GM19035 (cell line): Measurements from ENCODE around the gene BRSK1.
"Not testable (repeated sequence)": the region's sequence is repeated elsewhere in the genome, so short reads cannot be mapped to it uniquely, and the experiment has no call there.

Experiments
- ATAC-seq: cut with Tn5 transposase; IDR thresholded peaks from one replicate; pipeline ENCODE4 v1.9.1; 2021; ENCODE audit not compliant: unreplicated experiment

BRSK1 gene

DNA sequence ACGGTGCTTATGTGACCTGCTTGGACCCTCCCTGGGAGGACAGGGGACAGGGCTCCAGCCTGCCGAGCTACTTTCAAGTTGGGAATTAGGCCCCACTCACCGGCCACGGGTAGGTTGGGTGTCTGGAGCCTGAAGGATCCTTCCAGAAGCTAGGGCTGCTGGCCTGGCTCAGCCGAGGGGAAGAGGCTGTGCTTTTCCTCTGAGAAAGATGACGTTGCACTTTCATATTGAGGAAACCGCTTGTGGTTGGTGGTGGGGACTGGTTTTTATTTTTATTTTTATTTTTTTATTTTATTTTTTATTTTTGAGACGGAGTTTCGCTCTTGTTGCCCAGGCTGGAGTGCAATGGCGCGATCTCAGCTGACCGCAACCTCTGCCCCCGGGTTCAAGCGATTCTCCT is 41.4 kb downstream of the BRSK1 start, which contains the start of gene TMEM150B:
Gene TMEM150B (minus strand): TSS at position 170 of the 400 bp plus-strand sequence. CDS start 4,305 bp downstream, outside the sequence.
- no peak for ATAC-seq

DNA sequence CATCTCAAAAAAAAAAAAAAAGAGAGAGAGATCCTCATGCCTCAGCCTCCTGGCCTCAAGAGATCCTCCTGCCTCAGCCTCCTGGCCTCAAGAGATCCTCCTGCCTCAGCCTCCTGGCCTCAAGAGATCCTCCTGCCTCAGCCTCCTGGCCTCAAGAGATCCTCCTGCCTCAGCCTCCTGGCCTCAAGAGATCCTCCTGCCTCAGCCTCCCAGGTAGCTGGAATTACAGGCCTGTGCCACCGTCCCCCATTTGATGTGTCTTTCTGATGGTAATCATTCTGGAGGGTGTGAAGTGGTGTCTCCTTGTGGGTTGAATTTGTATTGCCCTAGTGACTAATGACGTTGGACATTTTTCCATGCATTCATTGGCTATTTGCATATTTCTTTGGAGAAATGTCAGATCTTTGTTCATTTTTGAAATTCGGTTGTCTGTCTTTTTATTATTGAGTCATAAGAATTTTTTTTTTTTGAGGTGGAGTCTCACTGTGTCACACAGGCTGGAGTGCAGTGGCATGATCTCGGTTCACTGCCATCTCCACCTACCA is 45.0 kb downstream of the BRSK1 start:
- not testable (repeated sequence) for ATAC-seq

DNA sequence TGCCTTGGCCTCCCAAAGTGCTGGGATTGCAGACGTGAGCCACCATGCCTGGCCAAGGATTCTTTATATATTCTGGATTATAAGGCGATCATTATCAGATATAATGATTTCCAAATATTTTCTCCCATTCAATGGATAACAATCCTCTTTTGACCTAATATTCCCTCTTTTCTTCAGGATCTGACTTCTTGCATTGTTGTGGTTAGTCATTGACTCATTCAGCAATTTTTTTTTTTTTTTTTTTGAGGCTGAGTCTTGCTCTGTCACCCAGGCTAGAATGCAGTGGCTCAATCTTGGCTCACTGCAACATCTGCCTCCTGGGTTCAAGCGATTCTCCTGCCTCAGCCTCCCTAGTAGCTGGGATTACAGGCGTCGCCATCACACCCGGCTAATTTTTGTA is 46.0 kb downstream of the BRSK1 start:
- ATAC-seq = not testable (repeated sequence)

DNA sequence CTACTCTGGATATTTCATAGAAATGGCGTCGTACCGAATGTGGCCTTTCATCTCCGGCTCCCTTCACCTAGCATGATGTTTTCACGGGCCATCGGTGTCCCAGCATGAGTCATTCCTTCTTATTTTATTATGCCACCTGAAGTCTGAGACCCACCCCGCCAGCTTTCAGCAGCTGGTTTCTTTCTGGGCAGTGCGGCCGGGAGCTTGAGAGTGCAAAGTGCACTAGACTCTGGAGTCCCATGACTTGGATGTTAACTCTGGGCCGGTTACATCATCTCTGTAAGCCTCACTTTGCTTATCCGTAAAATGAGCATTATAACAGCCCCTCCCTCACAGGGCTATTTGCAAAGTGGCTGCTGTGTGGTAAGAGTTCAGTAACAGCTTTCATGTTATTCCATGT is 50.1 kb downstream of the BRSK1 start:
- no peak for ATAC-seq

DNA sequence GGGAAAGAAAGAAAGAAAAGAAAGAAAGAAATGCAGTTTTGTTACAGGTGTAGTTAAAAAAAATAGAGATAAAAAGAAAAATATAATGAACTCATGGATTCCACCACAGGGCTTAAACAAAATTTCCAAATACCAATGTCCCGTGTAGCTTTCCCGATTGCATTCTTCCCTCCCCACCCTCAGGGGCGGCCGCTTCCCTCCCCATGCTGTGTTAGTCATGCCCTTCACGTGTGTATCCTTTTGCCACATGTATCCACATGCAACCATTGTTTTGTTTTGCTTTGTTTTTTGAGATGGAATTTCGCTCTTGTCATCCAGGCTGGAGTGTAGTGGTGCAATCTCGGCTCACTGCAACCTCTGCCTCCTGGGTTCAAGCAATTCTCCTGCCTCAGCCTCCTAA is 52.3 kb downstream of the BRSK1 start:
- ATAC-seq = no peak

DNA sequence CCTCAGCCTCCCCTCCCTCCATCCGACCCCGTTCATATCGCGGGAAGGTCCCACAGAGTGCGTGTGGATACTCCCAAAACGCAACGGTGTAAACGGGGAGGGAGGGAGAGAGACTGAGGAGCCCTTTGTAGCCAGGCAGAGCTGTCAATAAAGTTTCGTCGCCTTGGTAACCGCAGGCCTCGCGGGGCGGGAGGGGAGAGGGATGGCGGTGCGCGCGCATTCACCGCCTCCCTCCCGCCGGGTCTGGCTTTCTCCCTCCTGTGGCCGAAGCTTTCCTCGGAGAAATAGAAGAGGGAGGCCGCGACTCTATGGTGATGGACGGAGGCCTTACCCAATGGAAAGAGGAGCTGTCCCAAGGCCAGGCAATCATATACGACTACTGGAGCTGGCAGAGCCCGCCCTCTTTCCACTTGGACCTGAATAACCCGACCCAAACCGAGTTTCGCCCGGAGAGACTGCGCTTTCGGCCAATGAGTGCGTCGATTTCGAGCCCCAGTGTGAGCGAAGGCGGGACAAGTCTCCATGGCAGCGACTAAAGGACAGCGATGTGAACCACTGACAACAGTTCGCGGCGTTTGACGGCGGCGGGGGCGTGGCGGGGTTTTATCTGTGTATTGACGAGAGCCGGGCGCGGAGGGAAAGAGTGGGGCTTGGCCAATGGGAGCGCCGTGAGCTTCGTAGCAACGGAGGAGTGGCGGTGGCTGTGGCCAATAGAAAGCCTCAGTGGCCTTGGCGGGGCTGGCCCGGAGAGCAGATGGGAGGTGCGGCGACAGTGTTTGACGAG is 55.5 kb downstream of the BRSK1 start, which contains the start of gene KMT5C:
Gene KMT5C (plus strand): TSS at position 772 of the 784 bp plus-strand sequence. CDS start 2,061 bp downstream, outside the sequence.
- ATAC-seq = peak; percentile 82

DNA sequence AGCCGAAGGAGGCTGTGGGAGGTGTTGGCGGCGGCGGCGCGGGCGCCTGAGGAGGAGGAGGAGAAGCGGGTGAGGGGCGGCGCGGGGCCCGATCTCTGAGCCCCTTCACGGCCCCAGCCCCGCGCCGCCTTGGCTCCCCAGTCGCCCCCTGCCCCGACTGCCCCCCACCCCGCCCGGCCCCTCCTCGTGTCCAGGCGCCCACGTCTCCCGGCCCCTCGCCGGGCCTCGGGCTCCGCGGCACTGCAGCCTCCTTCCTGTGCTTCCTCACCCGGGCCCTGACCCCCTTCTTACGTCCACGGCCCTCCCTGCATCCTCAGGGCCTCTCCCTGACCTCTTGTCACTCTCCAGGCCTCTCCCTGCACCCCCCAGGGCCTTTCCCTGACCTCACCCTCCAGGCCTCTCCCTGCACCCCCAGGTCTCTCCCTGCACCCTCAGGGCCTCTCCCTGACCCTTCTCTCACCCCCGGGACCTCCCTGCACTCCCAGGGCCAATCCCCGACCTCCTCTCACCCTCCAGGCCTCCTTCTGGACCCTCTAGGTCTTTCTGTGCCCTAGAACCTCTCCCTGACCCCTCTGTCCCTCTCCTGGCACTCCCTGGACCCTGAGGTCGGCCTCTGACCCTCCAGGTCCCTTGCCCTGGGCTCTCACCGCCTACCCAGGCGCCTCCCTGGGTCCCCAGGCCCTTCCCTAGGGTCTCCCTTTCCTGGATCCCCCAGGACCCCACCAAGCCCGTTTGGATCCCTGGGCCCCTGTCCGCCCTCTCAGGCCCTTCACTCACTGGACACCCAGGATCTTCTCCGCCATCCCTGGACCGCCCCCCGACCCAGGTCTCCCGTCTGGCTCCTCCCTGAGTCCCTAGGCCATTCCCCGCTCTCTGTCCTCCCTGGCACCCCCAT is 56.3 kb downstream of the BRSK1 start:
- no peak for ATAC-seq

DNA sequence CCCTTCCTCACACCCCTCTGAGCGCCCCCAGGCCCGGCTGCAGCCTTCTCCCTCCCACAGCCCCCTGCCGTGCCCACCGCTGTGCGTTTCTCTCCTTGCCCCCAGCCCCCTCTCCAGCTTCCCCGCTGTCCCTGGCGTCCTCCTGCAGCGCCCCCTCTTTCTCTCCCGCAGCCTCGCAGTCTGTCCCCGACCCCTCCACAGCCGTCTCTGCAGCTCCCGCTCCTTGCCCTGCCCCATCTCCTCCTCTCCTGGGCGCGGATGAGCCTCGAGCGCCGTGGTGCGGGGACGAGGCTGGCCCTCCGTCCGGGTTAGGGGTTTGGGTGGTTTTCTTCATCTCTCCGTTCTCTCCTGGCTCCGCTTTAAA is 57.0 kb downstream of the BRSK1 start:
- ATAC-seq = no peak

DNA sequence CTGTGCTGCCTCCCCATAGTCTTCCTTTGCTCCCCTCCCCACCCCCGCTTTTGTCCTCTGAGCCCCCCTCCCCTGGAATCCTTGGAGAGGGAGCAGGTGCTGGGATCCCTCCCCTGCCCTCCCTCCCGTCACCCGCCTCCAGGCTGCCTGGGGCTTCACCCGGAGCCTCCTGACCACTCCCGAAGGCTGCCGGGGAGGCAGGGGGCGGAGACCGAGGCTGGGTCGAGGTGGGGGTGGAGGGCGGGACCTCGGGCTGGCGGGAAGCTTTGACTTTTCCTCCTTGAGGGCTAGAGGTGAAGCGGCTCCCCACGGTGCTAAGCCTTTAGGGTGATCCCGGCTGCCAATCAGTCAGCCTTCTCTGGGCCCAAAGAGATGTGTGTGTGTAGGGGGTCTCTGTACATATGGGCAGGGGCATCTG is 57.4 kb downstream of the BRSK1 start:
- no peak for ATAC-seq

DNA sequence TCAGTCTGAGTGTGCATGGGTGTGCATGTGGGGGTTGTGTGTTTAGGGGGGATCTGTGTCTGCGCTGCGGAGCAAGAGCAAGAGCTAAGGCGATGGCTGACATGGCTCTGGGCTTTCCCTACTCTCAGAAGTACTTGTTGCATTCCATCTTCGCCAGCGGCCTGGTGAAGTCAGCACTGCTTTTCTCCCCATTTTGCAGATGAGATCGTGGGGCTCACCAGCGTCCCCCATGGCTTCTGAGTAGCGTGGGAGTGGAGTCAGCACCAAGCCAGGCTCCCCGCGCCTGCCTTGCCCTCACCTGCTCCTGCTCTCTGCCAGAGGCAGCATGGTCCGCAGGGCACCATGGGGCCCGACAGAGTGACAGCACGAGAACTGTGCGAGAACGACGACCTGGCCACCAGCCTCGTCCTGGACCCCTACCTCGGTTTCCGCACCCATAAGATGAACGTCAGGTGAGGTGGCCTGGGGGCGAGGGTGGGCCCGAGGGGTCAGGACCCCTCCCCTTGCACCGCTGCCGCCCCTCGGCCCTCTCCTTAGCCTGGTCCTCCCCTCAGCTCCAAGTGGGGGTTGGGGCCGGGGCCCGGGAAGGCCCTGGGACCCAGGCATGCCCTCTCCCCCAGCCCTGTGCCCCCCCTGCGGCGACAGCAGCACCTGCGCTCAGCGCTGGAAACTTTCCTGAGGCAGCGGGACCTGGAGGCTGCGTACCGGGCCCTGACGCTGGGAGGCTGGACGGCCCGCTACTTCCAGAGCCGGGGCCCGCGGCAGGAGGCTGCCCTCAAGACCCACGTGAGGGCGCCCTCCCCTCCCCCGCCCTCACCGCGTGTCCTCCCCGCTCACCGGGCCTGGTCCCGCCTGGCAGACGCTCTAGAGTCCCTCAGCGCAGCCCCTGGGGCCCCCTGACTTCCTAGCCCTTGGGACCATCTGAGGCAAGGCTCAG is 58.1 kb downstream of the BRSK1 start:
- no peak for ATAC-seq

DNA sequence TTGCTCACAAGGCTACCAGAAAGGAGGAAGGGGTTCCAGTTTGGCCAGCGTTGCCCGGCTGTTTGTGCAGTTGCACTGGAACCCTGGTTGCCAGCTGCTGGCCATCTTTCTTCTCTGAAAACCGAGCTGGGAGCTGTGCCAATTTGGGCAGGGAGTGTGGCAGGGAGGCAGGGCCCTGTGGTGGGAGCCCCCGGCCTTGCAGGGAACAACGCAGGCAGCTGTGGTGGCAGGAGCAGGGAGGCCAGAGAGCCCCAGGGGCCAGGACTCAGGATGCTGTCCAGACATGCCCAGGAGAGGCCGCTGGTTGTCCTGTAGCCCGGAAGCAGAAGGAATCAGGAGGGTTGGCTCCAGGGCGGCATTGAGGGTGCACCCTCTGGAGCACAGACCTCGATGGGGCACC is 60.6 kb downstream of the BRSK1 start:
- ATAC-seq = no peak

DNA sequence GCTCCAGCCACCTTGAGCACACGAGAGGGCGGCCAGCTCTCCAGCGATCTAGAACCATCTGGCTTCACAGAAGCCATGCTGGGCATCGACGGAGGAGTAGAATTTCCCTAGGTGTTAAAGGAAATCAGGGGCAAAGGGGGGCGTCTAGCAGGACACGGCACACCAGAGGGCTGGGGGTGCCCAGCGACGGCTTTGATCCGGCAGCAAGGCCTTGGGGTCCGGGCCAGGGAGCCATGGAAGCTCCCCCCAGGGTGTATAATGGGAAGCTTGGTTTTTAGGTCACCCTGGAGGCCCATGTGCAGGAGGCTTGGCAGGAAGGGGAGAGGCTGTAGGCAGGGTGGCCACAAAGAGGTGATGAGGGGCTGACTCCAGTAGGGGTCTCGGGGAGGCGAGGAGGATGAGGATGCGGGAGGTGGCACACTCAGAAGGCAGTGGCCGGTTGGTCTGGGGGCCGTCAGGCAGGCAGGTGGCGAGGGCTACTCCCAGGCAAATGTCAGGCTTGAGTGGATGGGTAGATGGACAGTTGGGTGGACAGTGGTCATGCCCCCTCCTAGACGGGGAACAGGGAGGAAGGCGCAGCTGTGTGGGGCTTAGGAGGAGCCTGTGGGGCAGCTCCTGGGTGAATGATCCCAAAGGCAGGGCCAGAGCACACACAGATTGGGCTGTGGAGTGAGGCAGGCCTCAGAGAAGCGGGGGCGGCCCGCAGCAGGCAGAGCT is 61.5 kb downstream of the BRSK1 start:
- ATAC-seq = no peak

DNA sequence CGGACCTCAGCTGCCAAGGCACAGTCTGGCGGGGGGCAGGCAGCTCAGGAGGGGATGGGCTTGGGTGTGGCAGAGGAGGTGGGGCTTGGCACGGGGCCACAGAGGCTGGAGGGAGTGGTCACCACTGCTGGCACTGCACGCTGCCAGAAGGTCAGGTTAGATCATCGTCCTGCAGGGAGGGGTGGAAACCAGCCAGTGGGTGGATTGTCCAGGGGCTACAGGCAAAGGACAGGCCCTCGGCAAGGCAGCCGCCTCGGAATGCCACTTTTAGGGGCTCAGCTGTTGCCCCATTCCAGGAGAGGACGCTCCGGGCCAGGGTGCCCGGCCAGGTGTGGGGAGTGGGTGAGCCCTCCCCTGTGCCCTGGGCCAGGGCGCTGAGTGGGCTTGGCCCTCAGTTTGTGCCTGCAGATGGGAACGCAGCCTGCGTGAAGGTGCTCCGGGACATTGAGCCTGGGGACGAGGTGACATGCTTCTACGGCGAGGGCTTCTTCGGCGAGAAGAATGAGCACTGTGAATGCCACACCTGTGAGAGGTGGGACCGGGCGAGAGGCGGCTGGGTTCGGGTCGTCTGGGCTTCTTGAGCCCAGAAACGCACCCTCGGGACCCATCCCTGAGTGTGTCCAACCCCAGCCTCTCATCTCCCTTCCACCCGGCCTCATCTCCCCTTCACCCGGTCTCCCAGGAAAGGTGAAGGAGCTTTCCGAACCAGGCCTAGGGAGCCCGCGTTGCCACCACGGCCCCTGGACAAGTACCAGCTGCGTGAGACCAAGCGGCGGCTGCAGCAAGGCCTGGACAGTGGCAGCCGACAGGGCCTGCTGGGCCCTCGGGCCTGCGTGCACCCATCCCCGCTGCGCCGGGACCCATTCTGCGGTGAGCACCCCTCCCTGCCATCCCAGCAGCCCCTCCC is 62.3 kb downstream of the BRSK1 start:
- ATAC-seq = no peak

DNA sequence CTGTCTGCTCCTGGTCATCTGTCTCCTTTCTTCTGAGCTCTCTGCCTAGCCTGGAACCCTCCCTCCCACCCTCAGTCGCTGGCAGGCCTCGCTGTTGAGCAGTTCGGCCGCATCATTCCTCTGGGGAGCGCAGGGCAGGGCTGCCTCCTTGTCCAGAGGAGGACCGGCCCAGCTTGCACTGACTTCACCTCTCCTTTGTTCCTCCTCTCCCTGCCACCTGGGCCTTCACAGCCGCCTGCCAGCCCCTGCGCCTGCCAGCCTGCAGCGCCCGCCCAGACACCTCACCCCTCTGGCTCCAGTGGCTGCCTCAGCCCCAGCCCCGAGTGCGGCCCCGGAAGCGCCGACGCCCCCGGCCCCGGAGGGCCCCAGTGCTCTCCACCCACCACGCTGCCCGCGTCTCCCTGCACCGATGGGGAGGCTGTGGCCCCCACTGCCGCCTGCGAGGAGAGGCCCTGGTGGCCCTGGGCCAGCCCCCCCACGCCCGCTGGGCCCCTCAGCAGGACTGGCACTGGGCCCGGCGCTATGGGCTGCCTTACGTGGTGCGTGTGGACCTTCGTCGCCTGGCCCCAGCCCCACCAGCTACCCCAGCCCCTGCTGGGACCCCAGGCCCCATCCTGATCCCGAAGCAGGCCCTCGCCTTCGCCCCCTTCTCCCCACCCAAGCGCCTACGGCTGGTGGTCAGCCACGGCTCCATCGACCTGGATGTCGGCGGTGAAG is 63.1 kb downstream of the BRSK1 start:
- no peak for ATAC-seq

DNA sequence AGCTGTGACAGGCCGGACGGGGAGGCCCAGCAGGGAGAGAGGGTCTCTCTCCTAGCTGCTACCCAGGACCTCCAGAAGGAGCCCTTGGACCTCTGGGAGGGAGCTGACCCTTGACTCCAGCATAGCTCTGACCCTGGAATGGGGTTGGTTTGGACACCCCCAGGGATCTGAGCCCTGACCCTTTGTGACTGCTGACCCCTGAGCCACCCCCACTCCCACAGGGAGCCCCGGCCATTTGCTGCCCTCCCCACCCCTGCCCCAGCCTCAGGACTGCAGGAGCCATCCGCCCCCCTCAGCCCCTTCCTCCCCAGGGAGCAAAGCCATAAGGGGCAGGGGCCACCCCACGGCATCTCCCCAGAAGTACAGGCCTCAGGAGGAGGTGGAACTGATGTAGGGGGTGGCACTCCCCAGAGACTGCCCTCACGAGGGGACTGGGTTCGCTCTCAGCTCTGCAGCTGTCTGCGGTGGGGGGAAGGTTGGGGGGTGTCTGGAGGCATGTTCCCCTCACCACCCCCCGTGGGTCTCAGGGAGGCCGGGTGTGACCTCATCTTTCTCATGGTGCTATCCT is 63.7 kb downstream of the BRSK1 start:
- ATAC-seq = no peak

DNA sequence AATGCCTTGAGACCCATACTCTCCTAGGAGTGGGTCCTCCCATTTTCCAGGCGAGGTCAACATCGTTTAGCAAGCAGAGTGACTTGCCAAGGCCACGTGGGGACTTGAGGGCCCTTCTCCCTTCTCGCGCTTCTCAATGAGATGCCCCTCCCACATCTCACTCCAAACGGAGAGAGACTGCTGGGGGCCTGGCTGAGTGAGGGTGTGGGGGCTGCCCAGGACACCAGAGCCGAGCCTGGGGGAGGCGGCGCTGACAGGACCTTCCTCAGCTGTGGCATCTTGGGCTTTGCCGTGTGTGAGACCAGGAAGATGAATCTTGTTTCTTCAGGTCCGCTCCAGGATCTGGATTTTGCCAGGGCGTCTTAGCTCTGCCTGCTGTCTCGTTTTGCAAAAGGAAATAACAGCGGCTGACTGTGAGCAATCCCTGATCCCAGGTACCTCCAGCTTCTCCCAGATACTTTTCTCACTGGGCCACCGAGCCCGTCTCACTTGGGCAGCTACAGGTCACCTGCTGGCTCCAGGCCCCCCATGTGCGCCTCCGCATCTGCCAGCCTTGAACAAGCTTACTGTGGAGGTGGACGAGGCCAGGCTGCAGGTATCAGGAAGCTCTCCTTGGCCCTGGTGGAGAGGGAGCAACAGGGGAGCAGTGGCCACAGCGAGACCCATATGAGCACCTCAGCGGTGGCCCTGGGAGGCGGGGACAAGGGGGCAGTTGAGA is 64.7 kb downstream of the BRSK1 start:
- no peak for ATAC-seq

DNA sequence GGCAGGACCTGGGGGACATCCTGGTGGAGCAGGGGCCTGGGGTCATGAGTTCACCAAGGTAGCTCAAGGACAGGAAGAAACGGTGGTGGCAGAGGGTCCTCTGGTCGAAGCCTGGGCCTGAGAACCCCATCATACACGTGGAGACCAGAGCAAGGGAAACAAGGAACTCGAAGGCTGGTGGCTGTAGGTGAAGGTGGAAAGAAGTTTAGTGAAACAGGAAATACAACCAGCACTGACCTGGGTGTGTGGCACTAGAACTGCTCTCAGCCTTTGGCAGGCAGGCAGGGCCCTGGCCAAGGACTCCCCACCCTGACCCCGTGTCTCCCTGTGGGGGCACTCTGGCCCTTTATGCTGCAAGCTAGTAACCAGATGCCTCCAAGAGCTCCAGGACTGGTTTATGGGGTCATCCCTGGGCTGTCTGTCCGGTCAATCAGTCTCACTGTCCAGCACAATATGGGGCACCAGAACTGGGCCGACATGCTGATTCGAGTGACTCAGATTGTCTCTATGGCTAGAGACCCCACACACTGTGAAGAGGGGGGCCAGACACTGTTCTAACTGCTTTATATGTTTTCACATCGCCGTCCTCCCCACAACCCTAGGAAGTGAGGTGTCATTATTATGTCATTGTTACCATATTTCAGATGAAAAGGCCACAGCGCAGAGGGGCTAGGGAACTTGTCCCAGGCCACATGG is 67.0 kb downstream of the BRSK1 start:
- no peak for ATAC-seq
